GM12873 (cell line): ENCODE data around the gene IFNB1.

ENCODE experiments used
- CTCF ChIP-seq: IDR thresholded peaks from 2 replicates; pipeline ENCODE4 v1.5.1; 2012; ENCODE audit warnings: low read depth, mild to moderate bottlenecking, moderate library complexity, low read length, control low read depth; ENCODE audit not compliant: insufficient read depth; ENCODE audit errors: missing control alignments

Gene IFNB1

GRCh38 chr9:21070906-21071305, 6.8 kb downstream of the IFNB1 start:
- no peak for TF ChIP-seq CTCF

GRCh38 chr9:21070171-21070571, 7.6 kb downstream of the IFNB1 start:
- no peak for TF ChIP-seq CTCF

GRCh38 chr9:21060919-21061561, 16.7 kb downstream of the IFNB1 start:
- TF ChIP-seq CTCF, result no peak

- TF ChIP-seq CTCF, result no peak
These were observed 20.8 kb downstream of the IFNB1 start for GRCh38 chr9:21056931-21057330.

- no peak for TF ChIP-seq CTCF
These were observed 23.9 kb downstream of the IFNB1 start for GRCh38 chr9:21053851-21054250.

- TF ChIP-seq CTCF, result no peak
These were observed 30.5 kb downstream of the IFNB1 start for GRCh38 chr9:21047281-21047691.

GRCh38 chr9:21043841-21044240, 33.9 kb downstream of the IFNB1 start:
- TF ChIP-seq CTCF, result no peak
